ENCODE measurements around the gene INPP5A.
"Not testable (repeated sequence)": the region's sequence is repeated elsewhere in the genome, so short reads cannot be mapped to it uniquely, and the experiment has no call there.

The INPP5A gene

DNA sequence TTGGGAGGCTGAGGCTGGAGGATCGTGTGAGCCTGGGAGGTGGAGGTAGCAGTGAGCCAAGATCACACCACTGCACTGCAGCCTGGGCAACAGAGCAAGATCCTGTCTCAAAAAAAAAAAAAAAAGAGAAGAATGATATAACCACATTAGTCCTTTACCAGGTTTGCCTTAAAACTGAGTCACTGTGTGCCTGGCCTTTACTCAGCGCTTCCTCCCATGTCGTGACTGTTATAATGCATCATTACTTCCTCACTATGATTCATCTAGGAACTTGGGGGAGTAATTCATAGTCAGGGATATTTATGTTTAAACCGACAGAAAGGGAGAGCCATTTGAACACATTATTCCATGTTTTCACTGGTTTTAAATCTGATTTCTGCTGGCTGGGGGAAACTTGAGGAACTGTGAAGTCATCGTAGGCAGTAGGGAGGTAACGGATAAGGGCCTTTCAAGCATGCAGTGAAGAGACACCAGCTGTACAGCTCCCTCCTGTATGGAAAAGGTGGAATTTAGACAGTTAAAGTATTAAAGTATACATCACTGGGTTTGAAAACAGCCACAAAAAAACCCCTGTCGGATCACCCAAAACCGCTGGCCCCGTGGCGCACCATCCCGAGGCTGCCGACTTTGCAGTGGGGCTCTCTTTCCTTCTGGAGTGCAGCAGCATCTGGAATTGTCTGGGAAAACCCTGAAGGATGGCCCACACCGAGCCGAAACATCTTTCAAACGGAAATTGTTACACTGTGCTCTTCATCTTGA, 128.5 kb downstream of the INPP5A start:
- peak; percentile 45 for DNase-seq

DNA sequence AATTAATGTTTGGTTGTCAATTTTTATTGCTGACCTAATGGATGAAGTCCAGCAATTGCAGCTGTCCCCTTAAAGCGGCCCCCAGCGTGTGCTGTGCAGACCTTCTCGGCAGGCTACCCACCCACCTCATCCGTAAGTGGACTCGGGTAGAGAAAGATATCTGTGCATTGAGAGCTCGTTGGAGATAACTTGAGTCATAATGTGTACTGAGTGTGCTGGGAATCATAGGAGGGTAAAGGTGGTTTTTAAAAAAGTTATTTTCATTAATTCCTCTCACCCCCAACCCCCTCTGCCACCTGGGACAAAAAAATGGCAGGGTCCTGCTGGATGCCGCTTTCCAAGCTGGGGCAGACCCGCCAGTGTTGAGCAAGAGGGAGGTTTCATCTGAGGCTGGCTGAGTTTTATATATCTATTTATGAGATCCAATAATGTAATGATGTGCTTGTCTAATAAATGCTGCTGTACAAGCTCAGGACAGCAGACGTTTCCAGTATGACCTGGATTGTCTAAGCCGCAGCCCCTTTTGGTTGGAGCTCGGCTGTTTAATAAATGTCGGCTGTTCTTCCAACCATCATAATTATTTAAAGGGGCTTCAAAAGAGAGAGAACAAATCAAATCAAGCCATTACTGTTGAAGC, 129.2 kb downstream of the INPP5A start:
- no peak for DNase-seq

DNA sequence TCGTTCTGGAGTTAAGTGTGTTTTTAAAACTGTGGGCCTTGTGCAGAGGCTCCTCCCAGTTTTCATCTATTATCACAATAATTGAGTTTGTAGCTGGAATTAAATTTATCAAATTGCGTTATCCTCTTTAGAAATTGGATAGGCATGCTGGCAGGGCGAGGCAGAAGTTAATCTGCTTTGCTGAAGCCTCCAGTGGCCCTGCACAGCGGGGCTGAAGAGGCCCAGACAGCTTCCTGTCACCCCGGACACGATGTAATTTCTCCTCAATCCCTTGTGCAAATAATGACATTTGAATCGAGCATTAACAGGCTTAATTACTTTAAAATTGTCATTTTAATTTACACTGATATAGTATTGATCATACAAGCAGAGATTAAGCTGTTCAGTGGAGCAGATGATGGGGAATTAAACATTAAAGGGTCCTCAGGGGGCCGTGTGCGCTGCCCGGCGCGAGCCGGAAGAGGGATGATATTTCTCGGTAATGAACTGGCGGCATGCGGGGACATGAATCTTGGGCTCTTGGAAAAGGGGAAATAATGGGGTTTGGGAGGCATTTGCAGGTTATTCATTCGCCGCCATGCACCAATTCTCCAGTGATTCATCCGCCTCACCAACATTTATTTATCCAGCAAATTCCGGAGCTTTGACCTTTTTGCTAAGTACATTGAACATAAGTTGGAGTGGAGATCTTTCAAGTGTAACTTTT, 129.9 kb downstream of the INPP5A start:
- no peak for DNase-seq

DNA sequence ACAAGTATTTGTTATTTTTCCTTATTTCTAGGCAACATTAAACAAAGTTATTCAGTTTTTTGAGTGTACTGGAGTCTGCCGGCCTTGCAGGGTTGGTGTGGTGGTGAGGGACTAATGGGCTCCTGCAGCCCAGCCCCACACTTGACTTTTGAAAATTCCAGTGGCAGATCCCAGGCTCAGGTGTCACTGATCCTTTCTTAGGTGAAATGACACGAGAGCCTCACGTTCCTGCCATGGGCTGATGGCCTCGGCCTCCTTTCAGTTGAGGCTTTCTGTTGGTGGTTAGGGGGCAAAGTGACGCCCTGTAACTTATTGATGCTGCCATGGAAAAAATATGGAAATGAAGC, 130.4 kb downstream of the INPP5A start:
- DNase-seq, result no peak

DNA sequence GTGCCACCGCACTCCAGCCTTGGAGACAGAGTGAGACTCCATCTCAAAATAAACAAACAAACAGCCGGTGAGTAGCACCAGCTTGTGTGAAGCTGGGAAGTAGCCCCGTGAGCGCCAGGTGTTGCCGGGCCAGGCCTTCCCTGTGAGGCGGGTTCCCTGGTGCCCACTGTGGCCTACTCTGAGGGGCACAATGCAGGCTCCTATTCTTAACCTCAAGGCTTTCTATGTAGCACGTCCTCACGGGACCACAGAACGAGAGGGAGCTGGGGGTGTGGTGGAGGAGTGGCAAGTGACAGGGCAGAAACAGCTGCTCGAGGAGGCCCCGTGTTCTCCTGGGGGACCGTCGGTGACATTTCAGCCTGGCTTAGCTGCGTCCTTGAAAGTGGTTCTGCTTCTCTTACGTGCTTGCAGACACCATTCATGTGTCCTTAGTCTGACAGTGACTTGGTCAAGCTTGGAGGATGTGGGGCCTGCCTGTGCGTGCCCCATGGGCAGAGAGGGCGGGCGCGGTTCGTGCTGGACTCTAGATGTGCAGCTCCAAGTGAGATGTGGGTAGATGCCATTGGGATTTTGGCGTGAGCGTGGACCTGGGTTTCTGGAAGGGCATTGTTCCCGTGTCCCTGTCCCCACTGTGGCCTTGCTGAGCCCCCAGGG, 131.7 kb downstream of the INPP5A start:
- no peak for DNase-seq

DNA sequence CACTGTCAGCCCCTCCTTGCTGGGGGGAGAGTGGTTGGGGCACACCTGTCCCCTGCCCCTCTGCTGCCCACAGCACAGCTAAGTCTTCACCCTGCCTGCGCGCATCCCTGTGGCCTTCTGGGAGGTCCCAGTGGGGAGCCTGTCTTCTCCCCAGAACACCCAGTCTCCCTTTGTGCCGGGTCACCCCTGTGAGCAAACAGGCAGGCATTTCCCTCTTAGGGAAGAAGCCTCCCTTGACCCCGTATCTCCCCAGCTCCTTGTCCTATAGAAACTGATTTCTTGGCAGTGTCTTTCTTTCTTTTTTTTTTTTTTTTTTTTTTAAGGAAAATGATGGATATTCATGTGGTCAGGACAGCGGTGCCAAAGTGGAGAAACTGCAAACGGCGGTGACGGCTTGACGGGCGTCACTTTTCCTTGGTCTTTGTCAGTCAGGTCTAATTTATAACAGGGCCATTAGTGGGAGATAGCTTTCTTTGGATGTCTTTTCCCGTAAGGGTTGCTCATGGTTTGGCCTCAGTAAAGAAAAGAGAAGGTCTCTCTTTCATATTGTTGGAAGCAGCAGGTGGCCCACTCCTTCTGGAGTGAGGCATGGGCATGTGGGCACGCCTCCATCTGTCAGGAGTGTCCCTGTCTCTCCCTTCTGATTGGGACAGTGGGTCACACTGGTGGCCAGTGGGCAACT, 133.1 kb downstream of the INPP5A start:
- DNase-seq, result no peak

DNA sequence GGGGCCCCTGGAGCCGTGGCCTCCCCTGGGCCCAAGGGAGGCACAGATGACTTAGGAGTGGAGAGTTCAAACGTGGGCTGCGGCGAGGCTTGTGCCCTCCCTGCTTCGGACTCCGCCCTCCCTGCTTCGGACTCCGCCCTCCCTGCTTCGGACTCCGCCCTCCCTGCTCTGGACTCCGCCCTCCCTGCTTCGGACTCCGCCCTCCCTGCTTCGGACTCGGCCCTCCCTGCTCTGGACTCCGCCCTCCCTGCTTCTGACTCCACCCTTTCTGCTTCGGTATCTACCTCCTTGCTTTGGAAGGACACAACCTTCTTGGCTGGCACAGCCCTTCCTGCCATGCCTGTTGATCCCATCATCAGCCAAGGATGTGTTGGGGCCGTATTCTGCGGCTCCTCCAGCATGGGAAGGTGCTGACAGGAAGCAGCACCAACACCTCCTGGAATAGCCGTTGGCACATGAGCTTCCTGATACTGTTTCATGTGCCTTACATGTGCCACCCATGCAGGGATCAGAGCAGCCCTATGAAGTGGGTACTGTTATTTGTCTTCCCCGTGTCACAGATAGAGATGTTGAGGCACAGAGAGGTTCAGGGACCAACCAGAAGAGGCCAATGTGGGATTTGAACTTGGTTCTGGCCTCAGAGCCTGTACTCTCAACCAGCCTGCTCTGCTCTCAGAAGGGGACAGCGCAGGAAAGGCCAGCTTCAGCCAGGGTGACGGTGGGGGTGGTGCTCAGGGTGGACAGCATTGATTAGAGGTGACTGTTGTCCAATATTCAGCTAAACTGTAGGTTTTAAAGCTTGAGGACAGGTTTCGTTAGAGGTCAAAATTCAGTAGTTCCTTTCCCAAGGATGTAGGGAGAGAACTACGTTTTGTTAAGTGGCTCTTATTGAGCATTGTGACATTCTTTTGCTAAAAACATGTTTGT, 133.9 kb downstream of the INPP5A start:
- peak; percentile 28 for DNase-seq

DNA sequence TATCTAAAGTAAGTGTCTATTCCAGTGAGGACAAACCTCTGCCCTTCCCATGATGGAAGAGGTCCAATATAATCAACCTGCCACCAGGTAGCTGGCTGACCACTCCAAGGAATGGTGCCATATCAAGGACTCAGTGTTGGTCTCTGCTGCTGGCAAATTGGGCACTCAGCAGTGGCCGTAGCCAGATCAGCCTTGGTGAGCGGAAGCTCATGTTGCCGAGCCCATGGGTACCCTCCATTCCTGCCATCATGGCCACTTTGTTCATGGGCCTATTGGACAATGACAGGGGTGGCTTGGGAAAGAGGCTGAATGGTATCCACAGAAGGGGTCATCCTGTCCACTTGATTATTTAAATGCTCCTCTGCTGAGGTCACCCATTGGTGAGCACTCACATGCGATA, 136.2 kb downstream of the INPP5A start:
- DNase-seq, result not testable (repeated sequence)

DNA sequence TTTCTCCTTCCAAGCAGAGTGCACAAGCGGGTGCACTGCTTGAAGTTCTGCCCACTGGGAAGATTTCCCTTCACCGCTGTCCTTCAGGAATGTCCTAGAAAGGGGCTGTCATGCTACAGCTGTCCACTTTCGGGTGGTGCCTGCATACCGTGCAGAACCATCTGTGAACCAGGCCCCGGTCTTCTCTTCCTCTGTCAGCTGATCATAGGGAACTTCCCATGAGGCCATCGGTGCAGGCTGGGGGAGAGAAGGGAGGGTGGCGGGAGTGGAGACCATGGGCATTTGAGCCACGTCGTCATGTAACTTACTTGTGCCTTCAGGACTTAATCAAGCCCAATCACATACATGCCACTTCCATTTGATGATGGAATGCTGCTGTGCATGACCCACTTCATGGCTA, 136.7 kb downstream of the INPP5A start:
- no peak for DNase-seq

DNA sequence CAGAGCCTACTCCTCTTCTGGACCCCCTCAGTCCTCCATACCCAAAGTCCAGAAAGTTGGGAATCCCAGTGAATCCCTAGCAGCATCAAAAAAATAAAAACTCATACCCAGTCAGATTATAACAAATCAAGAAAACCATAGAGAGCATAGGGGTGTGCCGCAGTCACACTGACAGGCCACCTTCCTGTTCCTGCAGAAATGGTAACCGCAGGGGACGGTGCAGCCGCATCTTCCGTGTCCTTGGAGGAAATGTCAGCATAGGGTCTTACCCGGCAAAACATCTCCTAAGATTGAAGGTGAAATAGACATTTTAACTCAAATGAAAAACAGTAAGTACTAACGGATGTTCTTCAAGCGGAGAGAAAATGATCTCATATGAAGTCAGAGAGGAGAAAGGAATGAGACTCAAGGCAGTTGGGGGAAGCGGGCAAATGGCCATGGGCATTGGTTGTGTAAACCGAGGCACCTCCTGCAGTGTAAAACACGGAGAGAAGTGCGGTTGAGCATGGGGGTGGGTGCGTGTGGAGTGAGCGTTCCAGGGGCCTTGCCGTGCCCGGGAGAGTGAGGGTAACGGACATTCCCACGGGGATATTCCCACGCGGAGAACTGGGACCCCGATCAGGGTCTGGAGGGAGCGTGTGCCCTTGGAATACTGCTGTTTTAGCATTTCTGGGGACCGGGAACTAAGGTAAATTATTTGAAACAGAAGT, 137.6 kb downstream of the INPP5A start:
- DNase-seq, result no peak

DNA sequence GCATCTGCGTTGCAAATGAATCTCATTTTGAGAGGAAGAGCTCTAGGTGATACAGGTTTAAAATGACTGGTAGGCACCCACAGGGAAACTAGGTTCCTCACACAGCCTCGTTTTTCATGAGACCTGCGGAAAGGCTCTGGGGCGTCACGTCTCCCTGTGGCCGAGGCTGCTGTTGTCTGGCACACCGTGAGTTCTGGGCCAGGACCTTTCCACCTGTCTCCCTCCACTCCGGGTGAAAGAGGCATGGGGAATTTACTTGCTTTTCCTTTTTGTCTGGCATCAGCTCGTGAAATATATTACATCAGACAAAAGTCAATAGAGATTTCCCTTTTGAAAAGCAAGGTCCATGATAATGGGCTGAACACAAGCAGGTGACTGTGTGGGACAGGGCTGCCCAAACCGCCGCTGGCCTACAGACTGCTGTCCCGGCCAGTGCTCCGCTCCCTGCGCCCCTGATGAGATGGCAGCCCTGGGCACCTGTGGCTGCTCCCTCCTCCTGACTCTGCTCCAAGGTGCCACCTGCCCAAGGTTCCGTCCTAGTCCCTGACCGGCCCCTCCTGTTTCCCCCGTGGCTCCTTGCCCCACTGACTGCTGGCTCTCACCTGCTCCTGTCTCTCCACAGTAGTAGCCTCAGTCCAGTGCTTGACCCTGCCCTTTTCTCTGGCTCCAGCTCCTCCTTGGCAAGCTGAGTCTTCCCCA, 138.8 kb downstream of the INPP5A start:
- no peak for DNase-seq

DNA sequence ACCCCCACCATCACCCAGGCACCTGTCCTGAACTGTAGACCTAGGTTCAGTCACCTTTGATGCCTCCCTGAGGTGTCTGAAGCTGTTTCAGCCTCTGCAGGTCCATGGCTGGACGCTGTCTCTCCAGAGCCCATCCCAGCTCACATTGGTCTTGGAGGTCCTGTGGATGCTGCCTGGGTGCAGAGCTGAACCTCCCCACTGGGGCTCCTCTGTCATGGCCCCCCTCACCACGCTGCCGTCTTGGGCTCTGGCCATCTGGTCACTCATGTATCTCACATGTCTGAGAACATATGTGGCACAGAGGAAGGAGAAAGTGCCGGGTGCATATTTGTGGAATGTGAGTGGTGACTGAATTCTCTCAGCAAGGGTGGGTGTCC, 139.5 kb downstream of the INPP5A start:
- DNase-seq, result no peak

DNA sequence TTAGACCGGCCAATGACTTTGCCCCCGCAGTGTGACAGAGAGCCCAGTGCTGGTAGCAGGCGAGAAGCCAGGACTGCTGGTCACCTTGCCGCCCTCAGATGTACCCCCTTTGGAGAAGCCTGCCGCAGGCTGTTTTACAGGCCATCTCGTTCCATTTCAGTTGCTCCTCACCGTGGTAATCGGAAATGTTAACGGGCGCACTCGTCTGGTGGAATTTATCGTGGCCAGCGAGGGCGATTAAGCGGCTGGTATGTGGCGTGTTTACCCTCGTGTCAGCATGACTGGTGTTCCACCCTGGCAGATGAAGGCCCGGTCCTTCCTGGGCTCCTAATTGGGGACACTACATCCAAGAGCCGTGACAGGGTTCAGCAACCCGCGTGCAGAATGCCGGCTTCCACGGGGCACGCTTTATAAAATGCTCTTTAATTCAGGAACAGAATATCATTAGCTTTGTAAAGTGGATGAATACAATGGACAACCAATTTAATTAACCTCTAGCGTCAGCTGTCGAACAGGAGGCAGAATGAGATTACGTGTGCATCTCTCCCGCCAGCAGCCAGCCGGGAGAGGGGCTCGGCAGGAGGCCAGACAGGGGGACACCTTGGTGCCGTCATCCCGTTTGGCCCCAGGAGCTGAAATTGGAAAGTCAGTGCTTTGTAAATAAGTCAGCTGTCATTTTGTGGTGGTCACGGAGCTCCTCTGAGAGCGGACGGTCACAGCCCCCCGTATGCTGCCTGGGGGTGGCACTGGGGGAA, 140.1 kb downstream of the INPP5A start:
- DNase-seq, result no peak

DNA sequence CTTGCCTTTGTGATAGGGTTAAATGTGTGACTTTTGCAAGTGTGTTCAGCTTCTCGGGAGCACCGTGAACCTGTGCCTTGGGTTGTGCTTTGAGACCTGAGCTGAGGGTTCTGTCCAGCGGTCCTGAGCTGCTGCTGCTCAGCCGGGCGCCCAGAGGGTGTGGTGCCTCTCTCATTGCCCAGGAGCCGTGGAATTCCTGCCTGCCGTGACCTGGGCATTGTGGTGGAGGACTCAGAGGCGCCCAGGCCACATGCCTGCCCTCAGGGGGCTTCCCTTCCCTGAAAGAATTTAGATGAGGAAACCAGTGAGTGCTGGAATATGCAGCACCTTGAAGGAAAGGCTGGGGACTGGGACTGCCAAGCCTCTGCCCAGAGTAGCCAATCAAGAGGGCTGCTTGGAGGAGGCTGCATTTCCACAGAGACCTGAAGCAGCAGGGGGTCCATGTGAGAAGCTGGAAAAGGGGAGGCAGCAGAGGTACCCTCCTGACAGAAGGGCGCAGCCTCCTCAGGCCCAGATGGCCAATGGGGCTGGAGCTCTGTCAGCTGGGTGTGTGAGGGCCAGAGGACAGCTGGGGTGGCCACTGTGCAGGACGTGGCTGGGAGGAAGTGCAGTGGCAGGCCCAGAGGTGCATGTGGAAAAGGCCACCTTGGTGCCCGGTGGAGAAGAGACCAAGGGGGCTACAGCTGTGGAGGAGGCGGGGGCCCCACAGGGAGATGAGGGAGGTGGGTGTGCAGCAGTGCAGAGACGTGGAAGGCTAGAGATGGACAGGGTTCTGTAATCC, 141.0 kb downstream of the INPP5A start:
- DNase-seq, result no peak

DNA sequence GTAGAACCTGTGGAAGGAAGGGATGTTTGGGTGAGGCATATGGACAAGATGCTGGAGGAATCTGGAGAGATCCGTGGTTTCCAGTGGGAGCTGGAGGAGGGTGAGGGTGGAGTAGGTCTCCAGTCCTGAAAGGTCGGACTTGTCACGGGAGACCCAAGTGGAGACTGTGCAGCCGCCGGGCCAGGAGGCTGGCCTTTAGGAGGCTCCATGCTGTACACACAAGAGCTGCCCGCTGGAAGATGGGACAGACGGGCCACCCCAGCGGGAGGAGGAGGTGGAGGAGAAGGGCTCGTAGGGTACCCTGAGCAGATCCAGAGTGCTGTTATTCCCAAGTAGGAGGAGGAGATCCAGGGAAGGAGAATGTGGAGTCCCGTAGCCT, 141.6 kb downstream of the INPP5A start:
- no peak for DNase-seq

DNA sequence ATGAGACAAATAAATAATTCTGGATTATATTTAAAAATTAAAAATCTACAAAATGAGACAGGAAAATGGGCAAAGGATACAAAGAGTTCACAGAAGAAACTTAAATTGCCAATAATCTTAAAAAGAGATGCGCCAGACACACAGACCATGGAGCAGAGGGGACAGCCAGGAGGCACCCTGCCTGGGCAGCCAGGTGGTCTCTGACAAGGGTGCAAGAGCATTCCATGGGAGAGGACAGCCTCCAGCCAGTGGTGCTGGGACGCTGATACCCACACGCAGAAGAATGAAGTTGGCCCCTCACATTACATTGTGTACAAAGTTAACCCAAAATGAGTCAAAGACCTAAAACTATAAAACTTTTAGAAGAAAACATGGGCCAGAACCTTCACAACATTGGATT, 142.1 kb downstream of the INPP5A start:
- no peak for DNase-seq

DNA sequence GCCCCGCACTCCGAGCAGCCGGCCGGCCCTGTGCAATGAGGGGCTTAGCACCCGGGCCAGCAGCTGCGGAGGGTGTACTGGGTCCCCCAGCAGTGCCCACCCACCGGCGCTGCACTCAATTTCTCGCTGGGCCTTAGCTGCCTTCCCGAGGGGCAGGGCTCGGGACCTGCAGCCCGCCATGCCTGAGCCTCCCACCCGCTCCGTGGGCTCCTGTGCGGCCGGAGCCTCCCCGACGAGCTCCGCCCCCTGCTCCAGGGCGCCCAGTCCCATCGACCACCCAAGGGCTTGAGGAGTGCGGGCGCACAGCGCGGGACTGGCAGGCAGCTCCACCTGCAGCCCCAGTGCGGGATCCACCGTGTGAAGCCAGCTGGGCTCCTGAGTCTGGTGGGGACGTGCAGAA, 143.2 kb downstream of the INPP5A start:
- DNase-seq, result not testable (repeated sequence)

DNA sequence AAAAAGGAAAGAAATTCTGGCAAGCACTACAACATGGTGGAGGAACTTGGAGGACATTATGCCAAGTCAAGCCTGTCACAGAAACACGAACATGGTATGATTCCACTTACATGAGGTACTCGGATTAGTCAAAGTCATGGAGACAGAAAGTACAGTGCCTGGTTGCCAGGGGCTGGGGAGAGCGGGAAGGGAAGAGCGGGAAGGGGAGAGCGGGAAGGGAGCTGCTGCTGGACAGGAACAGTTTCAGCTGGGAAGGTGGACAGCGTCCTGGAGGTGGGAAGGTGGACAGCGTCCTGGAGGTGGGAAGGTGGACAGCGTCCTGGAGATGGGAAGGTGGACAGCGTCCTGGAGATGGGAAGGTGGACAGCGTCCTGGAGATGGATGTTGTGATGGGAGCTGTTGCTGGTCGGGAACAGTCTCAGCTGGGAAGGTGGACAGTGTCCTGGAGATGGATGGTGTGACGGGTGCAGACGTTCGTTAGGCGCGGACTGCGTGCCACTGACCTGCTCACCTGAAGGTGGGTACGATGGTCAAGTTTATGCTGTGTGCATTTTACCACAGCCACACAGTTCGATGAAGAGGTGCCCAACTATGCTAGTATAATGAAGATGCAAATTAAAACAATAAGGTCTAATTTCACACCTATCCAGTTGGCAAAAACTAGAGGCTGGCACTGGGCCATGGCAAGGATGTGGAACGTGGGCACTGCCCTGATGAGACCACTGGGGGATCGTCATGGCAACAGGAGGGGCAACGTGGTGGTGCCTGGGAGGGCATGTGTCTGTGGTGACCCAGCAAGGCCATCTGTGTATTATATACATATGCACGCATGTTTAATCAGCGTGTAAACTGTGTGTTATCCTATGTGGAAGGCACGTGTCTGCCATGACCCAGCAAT, 144.5 kb downstream of the INPP5A start:
- DNase-seq, result no peak

Measured in activated CD4-positive, alpha-beta T cell treated with anti-CD3 and anti-CD28 coated beads for 48 hours (primary cell).